ENCODE measurements around the gene KRT33A.
"Not testable (repeated sequence)": the region's sequence is repeated elsewhere in the genome, so short reads cannot be mapped to it uniquely, and the experiment has no call there.

The KRT33A gene

GRCh38 chr17:41350381-41350878 is at the start of gene KRT33A:
Gene KRT33A, minus strand, starts transcription at chr17:41350828. Its CDS starts 61 bp downstream, at chr17:41350767.
- not testable (repeated sequence) for FAIRE-seq

- no peak for FAIRE-seq
These were observed 46.5 kb upstream of the KRT33A start, which contains the start of gene KRT31 for GRCh38 chr17:41396996-41397660. Gene KRT31, minus strand, starts transcription at chr17:41397608. Its CDS starts 69 bp downstream, at chr17:41397539.

- no peak for FAIRE-seq
These were observed 45.7 kb upstream of the KRT33A start for GRCh38 chr17:41396340-41396739.

- no peak for FAIRE-seq
These were observed 45.0 kb upstream of the KRT33A start for GRCh38 chr17:41395611-41396010.

GRCh38 chr17:41395044-41395443 is 44.4 kb upstream of the KRT33A start:
- not testable (repeated sequence) for FAIRE-seq

GRCh38 chr17:41394254-41394996 is 43.8 kb upstream of the KRT33A start:
- no peak for FAIRE-seq

GRCh38 chr17:41393826-41394225 is 43.2 kb upstream of the KRT33A start:
- no peak for FAIRE-seq

- FAIRE-seq = no peak
These were observed 42.7 kb upstream of the KRT33A start for GRCh38 chr17:41393294-41393693.

GRCh38 chr17:41392278-41392677 is 41.6 kb upstream of the KRT33A start:
- FAIRE-seq = no peak

GRCh38 chr17:41391535-41391934 is 40.9 kb upstream of the KRT33A start:
- FAIRE-seq = no peak

- FAIRE-seq = no peak
These were observed 39.8 kb upstream of the KRT33A start for GRCh38 chr17:41390411-41390938.

- no peak for FAIRE-seq
These were observed 37.0 kb upstream of the KRT33A start for GRCh38 chr17:41387670-41388069.

GRCh38 chr17:41386227-41386626 is 35.6 kb upstream of the KRT33A start:
- no peak for FAIRE-seq

GRCh38 chr17:41383690-41384089 is 33.1 kb upstream of the KRT33A start:
- FAIRE-seq = no peak

- FAIRE-seq = no peak
These were observed 31.8 kb upstream of the KRT33A start for GRCh38 chr17:41382394-41382793.

GRCh38 chr17:41381943-41382342 is 31.3 kb upstream of the KRT33A start, which contains the start of gene KRT34:
Gene KRT34, minus strand, starts transcription at chr17:41382306. Its CDS starts 60 bp downstream, at chr17:41382246.
- not testable (repeated sequence) for FAIRE-seq

GRCh38 chr17:41380091-41380490 is 29.5 kb upstream of the KRT33A start:
- not testable (repeated sequence) for FAIRE-seq

GRCh38 chr17:41377546-41377945 is 26.9 kb upstream of the KRT33A start:
- no peak for FAIRE-seq

GRCh38 chr17:41369713-41370112 is 19.1 kb upstream of the KRT33A start, which contains the start of gene KRT33B:
Gene KRT33B, minus strand, starts transcription at chr17:41369813. Its CDS starts 63 bp downstream, at chr17:41369750.
- FAIRE-seq = no peak

GRCh38 chr17:41369023-41369422 is 18.4 kb upstream of the KRT33A start:
- FAIRE-seq = no peak

- no peak for FAIRE-seq
These were observed 16.9 kb upstream of the KRT33A start for GRCh38 chr17:41367426-41368075.

- no peak for FAIRE-seq
These were observed 15.4 kb upstream of the KRT33A start for GRCh38 chr17:41366070-41366469.

GRCh38 chr17:41363881-41364280 is 13.3 kb upstream of the KRT33A start:
- FAIRE-seq = no peak

Measured in TTC549 (cell line).